Fibroblast of skin of back (primary cell): ENCODE results near the gene BFAR.
"Not testable (repeated sequence)": the region's sequence is repeated elsewhere in the genome, so short reads cannot be mapped to it uniquely, and the experiment has no call there.

Source experiments
- DNase-seq: peaks from one replicate; pipeline ENCODE4 v3.0.0-alpha.2; 2013

BFAR gene

DNA sequence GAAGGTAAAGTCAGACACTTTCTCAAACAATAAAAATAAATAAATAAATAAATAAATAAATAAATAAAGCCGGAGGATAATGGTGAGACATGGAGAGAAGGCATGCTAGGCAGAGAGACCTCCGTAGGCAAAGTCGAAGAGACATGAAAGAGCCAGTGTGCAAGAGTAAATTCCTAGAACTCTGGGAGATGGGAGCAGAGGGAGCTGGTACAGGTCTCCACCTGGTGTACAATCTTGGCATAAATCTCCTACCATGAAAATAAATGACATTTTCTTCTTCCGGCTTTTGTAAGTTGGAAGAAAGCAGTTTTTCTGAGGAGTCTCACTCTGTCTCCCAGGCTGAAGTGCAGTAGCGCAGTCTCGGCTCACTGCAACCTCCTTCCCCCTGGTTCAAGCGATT is 69.1 kb downstream of the BFAR start:
- not testable (repeated sequence) for DNase-seq

DNA sequence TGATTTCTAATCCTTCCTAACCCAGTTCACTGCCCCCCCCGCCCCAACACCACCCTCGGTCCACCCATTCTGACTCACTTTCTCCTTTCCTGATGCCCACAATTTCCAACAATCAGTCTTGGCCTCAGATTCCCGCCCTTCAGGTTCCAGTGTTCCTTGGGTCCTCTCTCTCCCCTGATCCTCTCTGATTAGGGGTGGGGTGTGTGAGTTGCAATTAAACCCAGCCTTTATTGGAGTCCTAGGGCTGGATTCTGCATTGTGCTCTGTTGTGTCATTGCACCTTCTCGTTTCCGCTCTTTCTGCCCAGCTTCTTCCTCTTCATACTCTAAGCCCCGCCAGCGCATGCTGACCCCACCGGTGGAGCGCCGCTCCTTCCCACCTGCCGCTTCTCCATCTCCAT is 69.9 kb downstream of the BFAR start:
- not testable (repeated sequence) for DNase-seq

DNA sequence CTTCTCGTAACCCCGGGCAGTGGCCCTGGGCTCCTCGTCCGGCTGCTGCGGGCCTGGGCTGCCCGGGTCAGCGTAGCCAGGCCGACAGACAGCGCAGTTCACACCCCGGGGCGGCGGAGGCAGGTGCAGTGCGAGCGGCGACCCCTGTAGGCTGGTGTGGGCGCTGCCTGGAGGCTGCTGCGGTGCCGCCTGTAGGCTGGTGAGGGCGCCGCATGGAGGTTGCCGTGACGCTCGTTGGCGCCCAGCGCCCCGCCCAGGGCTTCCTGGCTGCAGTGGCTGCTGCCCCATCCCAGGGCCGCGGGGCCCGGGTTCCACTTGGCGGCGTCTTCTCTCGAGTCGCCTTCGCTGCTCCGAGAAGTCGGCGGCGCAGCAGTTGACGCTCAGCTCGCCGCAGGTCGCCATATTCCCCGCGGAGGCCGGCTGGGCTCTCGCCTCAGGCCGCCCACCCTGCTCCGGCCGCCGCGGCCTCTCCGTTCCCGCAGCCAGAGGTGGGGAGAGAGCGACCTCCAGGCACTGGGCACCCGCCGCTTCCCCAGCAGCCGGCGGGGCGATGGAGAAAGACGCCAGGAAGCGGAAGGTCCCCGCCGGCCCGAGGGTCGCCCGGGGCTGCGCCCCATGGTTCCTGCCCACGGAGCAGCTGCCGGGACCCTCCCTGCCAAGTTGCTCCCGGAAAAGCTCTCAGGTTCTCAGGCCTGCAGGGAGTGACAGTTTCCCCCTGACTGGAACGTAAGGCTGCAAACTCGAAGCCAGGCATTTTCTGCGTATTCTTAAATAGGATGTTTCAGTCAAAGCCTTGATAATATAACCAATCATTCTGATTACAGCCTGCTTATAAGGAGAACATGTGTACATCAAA is 70.6 kb downstream of the BFAR start, which contains the start of gene NPIPA3:
TSS of gene NPIPA3 (plus strand) at position 256 of the 856 bp plus-strand sequence. CDS start 5,533 bp downstream, outside the sequence.
- DNase-seq: not testable (repeated sequence)
